K562 (cell line): ENCODE data around the gene AP1G2. TPM values are rescaled to one million over a fixed set of nuclear protein-coding genes. Genes with fewer than 3 reads are reported as not detected.

Source experiments
- ATAC-seq: fragments of 200-7000 bp; cut with Tn5 transposase; 3 replicates; pipeline ENCODE4 v1.9.1; 2020; ENCODE audit warnings: moderate library complexity
- BruUV-seq: library from RNA; stranded (reverse); fragments of 400-500 nt; replicated peaks from 2 replicates; lab custom pipeline; 2021; lab: Mats Ljungman, UMichigan
- CTCF ChIA-PET: fragments of 300-600 bp; formaldehyde crosslinking; extraction: SDS; loops from one replicate; lab custom pipeline; 2021; ENCODE audit warnings: low intra/inter-chr PET ratio; lab: Yijun Ruan, JAX
- POLR2A ChIA-PET: fragments of 300-600, 350-650 bp; sonication (Branson Sonifier 250); formaldehyde crosslinking; extraction: SDS; loops from one replicate; lab custom pipeline; 2021; ENCODE audit warnings: antibody characterized with exemption, inconsistent platforms; lab: Yijun Ruan, JAX
- DNase-seq, 4 experiments: peaks; one replicate each; pipeline versions ENCODE4 v3.0.0 to v3.0.0-alpha.2; 2011 to 2018; ENCODE audit warnings: low spot score in 3 of 4, mixed read lengths in 3 of 4; ENCODE audit errors: extremely low read depth in 1 of 4
- FAIRE-seq: peaks from 2 replicates; lab custom pipeline; 2011; peaks lifted over from hg19 to GRCh38; lab: Jason Lieb, UNC
- H2AFZ ChIP-seq: 2 replicates; pipeline ENCODE4 v1.6.0; 2011; ENCODE audit warnings: low read depth, low read length, control low read depth, inconsistent platforms
- H3K27ac ChIP-seq: fragments of 200-600 bp; 3 replicates; pipeline ENCODE4 v1.8.0; 2011; ENCODE audit warnings: low read depth, mild to moderate bottlenecking, control low read depth, inconsistent platforms, low read length, moderate library complexity, mixed read lengths; ENCODE audit errors: extremely low read depth
- H3K27me3 ChIP-seq, 2 experiments: fragments of 300-600 bp in 1 of 2; 2 replicates in 1 of 2; 3 replicates in 1 of 2; pipeline versions ENCODE4 v1.6.0 to v1.8.0; 2011; ENCODE audit warnings: inconsistent platforms in 2 of 2, low read length in 2 of 2, mild to moderate bottlenecking in 1 of 2, mixed read lengths in 1 of 2, moderate library complexity in 1 of 2; ENCODE audit not compliant: control insufficient read depth in 2 of 2, insufficient read depth in 2 of 2
- H3K36me3 ChIP-seq: fragments of 300-600 bp; 3 replicates; pipeline ENCODE4 v1.8.0; 2011; ENCODE audit warnings: mild to moderate bottlenecking, low read length, inconsistent platforms; ENCODE audit not compliant: control insufficient read depth, insufficient read depth
- H3K4me1 ChIP-seq, 2 experiments: fragments of 200-600 bp in 1 of 2; replicated peaks in 1 of 2; 2 replicates in 1 of 2; 3 replicates in 1 of 2; pipeline versions ENCODE4 v1.5.1 to v1.8.0; 2011; ENCODE audit warnings: inconsistent platforms in 2 of 2, low read length in 2 of 2, mild to moderate bottlenecking in 1 of 2, mixed read lengths in 1 of 2, moderate library complexity in 1 of 2; ENCODE audit not compliant: control insufficient read depth in 2 of 2, insufficient read depth in 2 of 2
- H3K4me2 ChIP-seq: 2 replicates; pipeline ENCODE4 v1.6.1; 2011; ENCODE audit warnings: low read length, control low read depth, inconsistent platforms, mixed read lengths; ENCODE audit not compliant: insufficient read depth
- H3K4me3 ChIP-seq: fragments of 200-600 bp; sonication (generic), shearing (Covaris generic); 2 replicates; pipeline ENCODE4 v1.5.1; 2016; ENCODE audit warnings: control low read depth, inconsistent platforms
- H3K79me2 ChIP-seq: fragments of 200-600 bp; 3 replicates; pipeline ENCODE4 v1.8.0; 2011; ENCODE audit warnings: low read length, inconsistent platforms; ENCODE audit not compliant: control insufficient read depth, insufficient read depth
- H3K9ac ChIP-seq, 2 experiments: 2 replicates each; pipeline versions ENCODE4 v1.6.0 to v1.6.1; 2011; ENCODE audit warnings: low read depth in 2 of 2, low read length in 2 of 2, control low read depth in 1 of 2, inconsistent platforms in 1 of 2, mild to moderate bottlenecking in 1 of 2, mixed read lengths in 1 of 2; ENCODE audit not compliant: insufficient read depth in 1 of 2
- H3K9me1 ChIP-seq: one replicate; pipeline ENCODE4 v1.6.0; 2011; ENCODE audit warnings: inconsistent platforms, mild to moderate bottlenecking, low read length, moderate library complexity; ENCODE audit not compliant: control insufficient read depth, insufficient read depth
- H3K9me3 ChIP-seq: replicated peaks from 2 replicates; pipeline ENCODE4 v1.5.1; 2011; ENCODE audit warnings: low read depth, low read length, inconsistent platforms; ENCODE audit not compliant: control insufficient read depth, insufficient read depth
- H4K20me1 ChIP-seq: replicated peaks from 2 replicates; pipeline ENCODE4 v1.6.1; 2011; ENCODE audit warnings: low read length, inconsistent platforms, mixed read lengths; ENCODE audit not compliant: control insufficient read depth, insufficient read depth
- CREM ChIP-seq: IDR thresholded peaks from 2 replicates; pipeline ENCODE4 v1.6.1; 2014; ENCODE audit warnings: antibody characterized with exemption, low read depth
- HNRNPH1 ChIP-seq: fragments of 200-400 bp; formaldehyde crosslinking; optimal IDR thresholded peaks from 2 replicates; pipeline ENCODE3; 2017; ENCODE audit warnings: low read depth, mild to moderate bottlenecking, low read length, moderate library complexity
- ILF3 ChIP-seq: fragments of 450-650 bp; IDR thresholded peaks from 2 replicates; pipeline ENCODE4 v1.6.1; 2018; ENCODE audit warnings: antibody characterized with exemption, mild to moderate bottlenecking, moderate library complexity, borderline replicate concordance
- KLF16 ChIP-seq: IDR thresholded peaks from 2 replicates; pipeline ENCODE4 v1.6.1; 2016; ENCODE audit warnings: antibody characterized with exemption
- MED1 ChIP-seq: sonication (generic); formaldehyde crosslinking; IDR thresholded peaks from 2 replicates; pipeline ENCODE4 v1.8.1; 2023; ENCODE audit warnings: missing genetic modification reagents, borderline replicate concordance
- MNT ChIP-seq, 2 experiments: fragments of 450-650 bp; conservative IDR thresholded peaks; 2 replicates each; pipeline ENCODE4 v1.6.1; 2017; ENCODE audit warnings: mild to moderate bottlenecking in 2 of 2, moderate library complexity in 2 of 2
- MXD1 ChIP-seq: fragments of 250-450 bp; sonication (Bioruptor Pico); IDR thresholded peaks from 2 replicates; pipeline ENCODE4 v1.8.0; 2021; ENCODE audit warnings: borderline replicate concordance, mild to moderate bottlenecking, moderate library complexity; ENCODE audit not compliant: poor library complexity, severe bottlenecking
- PTBP1 ChIP-seq: fragments of 200-400 bp; formaldehyde crosslinking; IDR thresholded peaks from 2 replicates; pipeline ENCODE4 v1.6.1; 2017; ENCODE audit warnings: low read depth, low read length
- PTRF ChIP-seq: fragments of 450-650 bp; IDR thresholded peaks from 2 replicates; pipeline ENCODE4 v1.6.1; 2016; ENCODE audit warnings: mild to moderate bottlenecking, missing genetic modification characterization, missing compliant biosample characterization
- SAFB ChIP-seq: fragments of 200-400 bp; formaldehyde crosslinking; IDR thresholded peaks from 2 replicates; pipeline ENCODE4 v1.6.1; 2017; ENCODE audit warnings: low read depth, low read length, borderline replicate concordance
- SNAPC5 ChIP-seq: fragments of 250-450 bp; sonication (Bioruptor Pico); IDR thresholded peaks from 2 replicates; pipeline ENCODE4 v1.8.0; 2021; ENCODE audit warnings: moderate library complexity, mild to moderate bottlenecking, inconsistent platforms
- TAF9B ChIP-seq: fragments of 450-650 bp; IDR thresholded peaks from 2 replicates; pipeline ENCODE4 v1.6.1; 2018; ENCODE audit warnings: mild to moderate bottlenecking; ENCODE audit not compliant: partially characterized antibody
- XRCC4 ChIP-seq: IDR thresholded peaks from one replicate; pipeline ENCODE4 v1.6.1; 2011; ENCODE audit not compliant: insufficient read depth, insufficient read length; ENCODE audit errors: extremely low read depth
- ZBTB7A ChIP-seq: IDR thresholded peaks from 2 replicates; pipeline ENCODE4 v1.6.1; 2011; ENCODE audit warnings: low read depth, mild to moderate bottlenecking, low read length, moderate library complexity, borderline replicate concordance; ENCODE audit not compliant: control insufficient read depth
- ZC3H4 ChIP-seq: sonication (generic); formaldehyde crosslinking; IDR thresholded peaks from 2 replicates; pipeline ENCODE4 v1.9.0; 2021; ENCODE audit warnings: missing genetic modification reagents, borderline replicate concordance
- ZNF146 ChIP-seq: IDR thresholded peaks from one replicate; pipeline ENCODE4 v1.6.1; 2018; ENCODE audit warnings: missing compliant biosample characterization; ENCODE audit not compliant: unreplicated experiment
- WGBS: fragments of 100-300 bp; shearing (Covaris generic); methylation state at CpG from one replicate; pipeline ENCODE4 v1.1.6; 2016; ENCODE audit warnings: low coverage, mixed read lengths; ENCODE audit not compliant: insufficient coverage; ENCODE audit errors: missing lambda C conversion rate; 5-methylcytosine and 5-hydroxymethylcytosine counted together
- in situ Hi-C: fragments of 300-500 bp; cut with MboI; formaldehyde crosslinking; loops from 4 replicates; pipeline ENCODE4 v1.15.0; 2018; ENCODE audit warnings: inconsistent platforms, mixed read lengths
- intact Hi-C: fragments of 100-400 bp; cut with micrococcal nuclease; formaldehyde crosslinking; loops from 2 replicates; pipeline ENCODE4 v1.14.2; 2022
- polyA plus RNA-seq, 8 experiments: library from polyadenylated mRNA; depleted of rRNA in 4 of 8; stranded (reverse) in 5 of 8; unstranded in 3 of 8; fragments of >200 nt; fragmentation: Nextera tagmentation in 2 of 8; fragmentation: Illumina TruSeq in 1 of 8; extraction: Ambion mirVana in 2 of 8; extraction: Trizol in 1 of 8; gene quantifications; 2 replicates each; pipeline versions ENCODE4 v1.2.1 to v1.2.3, GENCODE V29; 2011 to 2014; ENCODE audit warnings: inconsistent platforms in 1 of 8, missing spikeins in 1 of 8
- total RNA-seq, 7 experiments: library from RNA; depleted of rRNA in 6 of 7; stranded (reverse); fragments of >200 nt in 6 of 7; fragmentation: Illumina TruSeq in 2 of 7; extraction: Trizol in 2 of 7; gene quantifications; 2 replicates each; pipeline versions ENCODE4 v1.2.1 to v1.2.3, GENCODE V29; 2011 to 2021; ENCODE audit warnings: low replicate concordance in 1 of 7

AP1G2 gene
- total and polyA plus RNA-seq, 9 of the 15 experiments (the other 6 are each of a cell fraction or from before 2014, with no cell fraction given) = 19.1 to 83.5 (median 33.3) TPM

GRCh38 chr14:23542261-23542660 lies 25.3 kb downstream of the AP1G2 start:
- ChIA-PET CTCF (interaction anchor here (1.0 kb wide), 1 partner anchor 64 kb away, joined by 9 read pairs; no protein-coding TSS in a partner anchor), POLR2A (interaction anchor here (0.6 to 0.8 kb wide), 3 partner anchors 9 to 22 kb away, joined by 3 to 6 read pairs (median 5); no protein-coding TSS in a partner anchor)
- ATAC-seq (no peak), DNase-seq (no peak), FAIRE-seq (no peak)
- Histone ChIP-seq H3K9me3 (no peaks in the 10 kb centered on the region), H4K20me1 (no peaks in the 10 kb centered on the region), H3K79me2 (no peaks in the 10 kb centered on the region), H3K4me1 (no peaks in the 10 kb centered on the region; a peak in 1 of 5 replicates), H3K9me1 (no peaks in the 10 kb centered on the region), H3K4me3 (no peak overlapping the region), H3K36me3 (no peaks in the 10 kb centered on the region), H3K4me2 (no peak overlapping the region), H3K9ac (no peak overlapping the region), H3K27ac (no peak overlapping the region), H2AFZ (no peak overlapping the region)
- no TSS peak for BruUV-seq
- in situ Hi-C loops = no loop called here
- intact Hi-C loops = no loop called here
- no peak for TF ChIP-seq KLF16
- no peak for TF ChIP-seq ZBTB7A
- no peak for TF ChIP-seq HNRNPH1
- TF ChIP-seq ILF3 = no peak
- TF ChIP-seq SAFB = no peak
- TF ChIP-seq TAF9B = no peak
- TF ChIP-seq, all 486 proteins: peak for 0
- WGBS = 1% methylated on average over 5 of the region's 5 CpGs
- no peaks in the 10 kb centered on the region for H3K27me3 ChIP-seq

- no TSS peak for BruUV-seq
- intact Hi-C loops (no loop called here), in situ Hi-C loops (no loop called here)
- DNase-seq (no peak), ATAC-seq (no peak), FAIRE-seq (no peak)
- H3K9me1 ChIP-seq = no peaks in the 10 kb centered on the region
- no peaks in the 10 kb centered on the region for H4K20me1 ChIP-seq
- peaks cover 0 to 4% of the 10 kb centered on the region in 2 experiments; a peak in 1 of 5 replicates for H3K27me3 ChIP-seq
- H3K36me3 ChIP-seq = no peaks in the 10 kb centered on the region
- H2AFZ ChIP-seq = no peak overlapping the region
- H3K27ac ChIP-seq = no peak overlapping the region
- POLR2A ChIA-PET = no interaction called here
- no peak overlapping the region for H3K4me2 ChIP-seq
- no peak overlapping the region for H3K4me3 ChIP-seq
- CTCF ChIA-PET = interaction anchor here (1.0 to 2.3 kb wide), 3 partner anchors 59 to 212 kb away, joined by 3 to 9 read pairs (median 5); no protein-coding TSS in a partner anchor
- H3K9ac ChIP-seq = no peak overlapping the region
- H3K79me2 ChIP-seq = no peaks in the 10 kb centered on the region
- no peaks in the 10 kb centered on the region; a peak in 1 of 5 replicates for H3K4me1 ChIP-seq
- 20% methylated on average over 3 of the region's 4 CpGs for WGBS
- H3K9me3 ChIP-seq = no peaks in the 10 kb centered on the region
- TF ChIP-seq PTBP1 (no peak), MED1 (CRISPR knock-in tag) (no peak), ZNF146 (CRISPR knock-in tag) (no peak), MXD1 (CRISPR knock-in tag) (no peak), XRCC4 (no peak), ZC3H4 (CRISPR knock-in tag) (no peak), SNAPC5 (CRISPR knock-in tag) (no peak), CREM (no peak), PTRF (tag) (no peak), MNT (conservative IDR thresholded peaks at IDR 0.05) (no peak)
Observed at GRCh38 chr14:23540141-23540469, 27.5 kb downstream of the AP1G2 start.
